Measurements from ENCODE around the gene MRAP2. TPM values are rescaled to one million over a fixed set of nuclear protein-coding genes. Genes with fewer than 3 reads are reported as not detected.
"Not testable (repeated sequence)": the region's sequence is repeated elsewhere in the genome, so short reads cannot be mapped to it uniquely, and the experiment has no call there.

The MRAP2 gene
- total RNA-seq, 1 donor from 2014 or later: 0.26 TPM

GRCh38 chr6:84019842-84020211 lies 13.7 kb upstream of the MRAP2 start:
- Histone ChIP-seq H3K4me3 (ENCODE audit: low read depth, low read length) (no peak overlapping the region), H3K36me3 (ENCODE audit: control insufficient read depth, insufficient read depth, low read length) (no peaks in the 10 kb centered on the region), H3K27me3 (ENCODE audit: control insufficient read depth, insufficient read depth, low read length) (no peaks in the 10 kb centered on the region)
- FAIRE-seq (no peak), DNase-seq (ENCODE audit: low read depth) (no peak)
- no peak for TF ChIP-seq CTCF (IDR thresholded peaks at IDR 0.05; ENCODE audit: insufficient read depth, low read length, severe bottlenecking)

- TF ChIP-seq CTCF (IDR thresholded peaks at IDR 0.05; ENCODE audit: insufficient read depth, low read length, severe bottlenecking): no peak
- no peak for FAIRE-seq
Observed at GRCh38 chr6:84021625-84022024, 11.9 kb upstream of the MRAP2 start.

GRCh38 chr6:84026721-84027164 lies 6.8 kb upstream of the MRAP2 start:
- Histone ChIP-seq H3K27me3 (ENCODE audit: control insufficient read depth, insufficient read depth, low read length) (no peaks in the 10 kb centered on the region), H3K4me3 (ENCODE audit: low read depth, low read length) (no peak overlapping the region), H3K36me3 (ENCODE audit: control insufficient read depth, insufficient read depth, low read length) (no peaks in the 10 kb centered on the region)
- no peak for FAIRE-seq
- DNase-seq (ENCODE audit: low read depth): peak; percentile 8
- TF ChIP-seq CTCF (IDR thresholded peaks at IDR 0.05; ENCODE audit: insufficient read depth, low read length, severe bottlenecking): no peak

More at GRCh38 chr6:84021625-84022024, 11.9 kb upstream of the MRAP2 start:
- DNase-seq (ENCODE audit: low read depth): no peak
- no peaks in the 10 kb centered on the region for H3K27me3 ChIP-seq (ENCODE audit: control insufficient read depth, insufficient read depth, low read length)
- no peak overlapping the region for H3K4me3 ChIP-seq (ENCODE audit: low read depth, low read length)
- no peaks in the 10 kb centered on the region for H3K36me3 ChIP-seq (ENCODE audit: control insufficient read depth, insufficient read depth, low read length)

- DNase-seq (ENCODE audit: low read depth) (peak; percentile 91), FAIRE-seq (no peak)
- Histone ChIP-seq H3K4me3 (ENCODE audit: low read depth, low read length) (no peak overlapping the region), H3K27me3 (ENCODE audit: control insufficient read depth, insufficient read depth, low read length) (no peaks in the 10 kb centered on the region), H3K36me3 (ENCODE audit: control insufficient read depth, insufficient read depth, low read length) (no peaks in the 10 kb centered on the region)
- no peak for TF ChIP-seq CTCF (IDR thresholded peaks at IDR 0.05; ENCODE audit: insufficient read depth, low read length, severe bottlenecking)
Observed at GRCh38 chr6:84027340-84028181, 6.0 kb upstream of the MRAP2 start.

- TF ChIP-seq CTCF (IDR thresholded peaks at IDR 0.05; ENCODE audit: insufficient read depth, low read length, severe bottlenecking): no peak
- DNase-seq (ENCODE audit: low read depth) (no peak), FAIRE-seq (no peak)
- Histone ChIP-seq H3K36me3 (ENCODE audit: control insufficient read depth, insufficient read depth, low read length) (no peaks in the 10 kb centered on the region), H3K27me3 (ENCODE audit: control insufficient read depth, insufficient read depth, low read length) (no peaks in the 10 kb centered on the region), H3K4me3 (ENCODE audit: low read depth, low read length) (no peak overlapping the region)
Observed at GRCh38 chr6:84028350-84028749, 5.2 kb upstream of the MRAP2 start.

- H3K27me3 ChIP-seq (ENCODE audit: control insufficient read depth, insufficient read depth, low read length); FAIRE-seq; H3K4me3 ChIP-seq (ENCODE audit: low read depth, low read length); DNase-seq (ENCODE audit: low read depth); H3K36me3 ChIP-seq (ENCODE audit: control insufficient read depth, insufficient read depth, low read length): not testable (repeated sequence)
Observed at GRCh38 chr6:84032000-84032399, 1.6 kb upstream of the MRAP2 start.
